M059J (cell line): ENCODE results near the gene SLX9. TPM values are rescaled to one million over a fixed set of nuclear protein-coding genes. Genes with fewer than 3 reads are reported as not detected.
A peak's percentile ranks its signal among the peaks of the same experiment; 100 is the strongest.
"Not testable (repeated sequence)": the region's sequence is repeated elsewhere in the genome, so short reads cannot be mapped to it uniquely, and the experiment has no call there.

Experiments
- DNase-seq: peaks from one replicate; pipeline ENCODE4 v3.0.0-alpha.2; 2012; ENCODE audit warnings: low read depth
- total RNA-seq: library from RNA; depleted of rRNA; stranded (reverse); fragments of >200 nt; shearing (Covaris generic); gene quantifications from 2 replicates; pipeline ENCODE4 v1.2.3, GENCODE V29; 2014

The SLX9 gene
- total RNA-seq, 1 experiment from 2014 or later, result 23.4 TPM

DNA sequence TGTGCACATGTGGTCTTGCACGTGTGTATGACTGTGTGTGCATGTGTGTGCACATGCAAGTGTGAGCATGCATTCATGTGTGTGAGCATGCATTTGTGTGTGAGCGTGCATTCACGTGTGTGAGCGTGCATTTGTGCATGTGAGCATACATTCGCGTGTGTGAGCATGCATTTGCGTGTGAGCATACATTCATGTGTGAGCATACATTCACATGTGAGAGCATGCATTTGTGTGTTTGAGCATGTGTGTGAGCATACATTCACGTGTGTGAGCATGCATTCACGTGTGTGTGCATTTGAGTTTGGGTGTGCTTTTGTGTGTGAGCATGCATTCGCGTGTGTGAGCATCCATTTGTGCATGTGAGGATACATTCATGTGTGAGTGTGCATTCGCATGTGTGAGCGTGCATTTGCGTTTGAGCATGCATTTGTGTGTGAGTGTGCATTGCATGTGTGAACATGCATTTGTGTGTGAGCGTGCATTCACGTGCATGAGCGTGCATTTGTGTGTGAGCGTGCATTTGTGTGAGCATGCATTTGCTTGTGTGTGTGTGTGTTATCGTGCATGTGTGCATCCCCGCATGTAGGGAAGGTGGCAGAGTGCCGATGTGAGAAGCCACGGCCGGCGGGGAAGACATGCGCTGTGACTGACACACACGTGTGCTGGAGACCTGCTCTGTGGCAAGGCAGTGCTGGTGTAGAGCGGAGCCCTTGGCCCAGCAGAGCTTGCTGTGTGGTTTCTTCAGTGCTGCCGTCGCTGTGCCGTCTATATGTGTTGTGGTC is 37.4 kb upstream of the SLX9 start:
- DNase-seq, result no peak

DNA sequence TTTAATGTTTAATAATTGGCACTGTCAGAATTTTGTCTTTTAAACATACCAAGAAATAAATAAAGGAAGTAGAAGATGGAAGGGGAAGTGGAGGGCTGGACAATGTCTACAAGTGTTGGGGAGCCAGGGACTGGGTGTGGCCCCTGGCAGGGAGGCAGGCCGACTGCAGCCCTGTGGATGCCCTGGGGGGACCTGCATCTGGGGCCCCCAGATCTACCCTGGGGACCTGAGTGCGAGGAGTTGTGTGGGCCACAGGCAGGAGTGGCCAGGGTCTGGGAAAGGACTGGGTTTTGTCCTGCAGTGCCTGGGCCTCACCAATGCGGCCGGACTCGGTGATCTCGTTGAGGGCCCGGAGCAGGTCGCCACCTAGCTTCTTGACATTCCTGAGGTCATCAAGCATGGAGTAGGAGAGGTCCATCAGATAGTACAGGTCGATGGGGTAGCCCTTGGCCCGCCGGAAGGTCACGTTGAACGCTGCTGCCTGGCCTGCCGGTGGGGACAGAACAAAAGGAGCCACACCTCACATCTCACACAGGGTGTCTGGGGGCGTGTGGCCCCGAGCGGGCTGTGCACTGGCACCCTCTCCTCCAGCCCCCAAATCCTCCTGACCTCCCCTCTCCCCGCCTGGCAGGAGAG is 36.7 kb upstream of the SLX9 start:
- DNase-seq, result no peak

DNA sequence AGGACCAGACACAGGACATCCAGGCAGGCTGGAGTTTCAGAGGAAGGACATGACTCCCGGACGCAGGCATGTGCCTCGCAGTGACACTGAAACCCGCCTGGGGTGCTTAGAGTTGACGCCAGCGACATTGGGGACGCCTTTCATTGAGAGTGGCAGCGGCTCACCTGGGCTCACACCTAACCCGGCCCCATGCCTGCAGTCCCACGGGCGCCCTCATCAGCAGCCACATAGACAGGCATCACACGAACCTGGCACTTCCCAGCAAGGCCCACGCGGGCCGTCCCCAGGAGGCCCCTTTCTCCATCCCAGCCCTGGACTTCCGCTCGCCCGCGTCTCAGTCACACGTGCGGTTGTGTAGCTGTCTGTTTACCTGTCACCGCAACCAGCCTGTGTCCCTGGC is 36.1 kb upstream of the SLX9 start:
- no peak for DNase-seq

DNA sequence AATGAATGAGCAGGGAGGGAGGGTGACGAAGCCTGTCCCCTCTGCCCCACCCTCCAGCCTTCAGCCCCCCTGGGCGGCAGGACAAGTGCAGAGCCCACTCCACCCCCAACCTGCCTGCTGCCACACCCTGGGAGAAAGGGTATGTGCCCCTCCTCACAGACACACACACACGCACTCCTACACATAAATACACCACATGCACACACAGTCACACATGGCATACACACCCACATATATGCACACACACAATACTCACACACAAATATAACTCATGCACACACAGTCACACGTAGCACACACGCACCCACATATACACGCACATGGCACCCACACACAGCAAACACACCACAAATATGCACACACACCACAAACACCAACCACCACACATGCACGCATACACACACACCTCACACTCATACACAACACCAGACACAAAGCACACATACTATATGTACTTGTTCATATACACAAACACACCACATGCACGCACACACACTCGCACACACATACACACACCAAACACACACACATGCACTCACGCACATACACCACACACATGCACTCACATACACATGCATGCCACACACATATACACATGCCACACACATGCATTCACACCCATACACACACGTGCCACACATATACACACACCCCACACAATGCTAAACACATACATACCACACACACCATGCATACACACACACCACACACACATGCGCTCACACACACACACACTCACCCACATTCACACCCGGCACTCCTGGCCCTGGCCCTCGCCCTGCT is 35.5 kb upstream of the SLX9 start:
- no peak for DNase-seq

DNA sequence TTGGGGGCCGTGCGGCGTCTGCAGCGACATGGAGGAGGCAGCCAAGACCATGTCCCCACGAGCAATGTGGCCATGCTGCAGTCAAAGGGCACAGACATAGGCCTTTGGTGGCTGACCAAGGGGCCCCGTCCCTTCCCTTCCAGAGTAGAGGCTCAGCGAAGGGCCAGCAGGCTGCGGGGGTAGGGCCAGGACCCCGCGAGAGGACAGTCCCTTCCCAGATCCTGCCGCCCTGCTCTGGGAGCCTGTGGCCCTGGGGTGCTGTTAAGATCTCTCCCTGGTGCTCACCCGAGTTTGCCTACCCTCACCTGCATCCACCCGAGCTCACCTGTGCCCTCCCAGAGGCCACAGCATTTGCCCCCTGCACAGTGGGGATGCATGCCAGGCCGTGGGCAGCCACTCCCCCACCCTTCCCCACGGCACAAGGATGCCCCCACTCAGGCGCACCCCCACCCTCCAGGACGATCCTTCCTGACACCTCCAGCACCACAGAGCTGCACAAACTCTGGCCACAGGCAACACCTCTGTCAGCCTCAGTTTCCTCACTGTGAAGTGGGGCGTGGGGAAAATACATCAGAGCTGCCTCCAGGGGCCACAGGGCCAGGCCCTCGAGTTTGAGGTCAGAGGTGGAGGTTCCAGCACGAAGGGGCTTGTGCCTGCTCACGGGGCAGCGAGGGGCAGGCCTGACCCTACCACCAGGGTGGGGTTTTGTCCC is 34.7 kb upstream of the SLX9 start:
- DNase-seq, result no peak

DNA sequence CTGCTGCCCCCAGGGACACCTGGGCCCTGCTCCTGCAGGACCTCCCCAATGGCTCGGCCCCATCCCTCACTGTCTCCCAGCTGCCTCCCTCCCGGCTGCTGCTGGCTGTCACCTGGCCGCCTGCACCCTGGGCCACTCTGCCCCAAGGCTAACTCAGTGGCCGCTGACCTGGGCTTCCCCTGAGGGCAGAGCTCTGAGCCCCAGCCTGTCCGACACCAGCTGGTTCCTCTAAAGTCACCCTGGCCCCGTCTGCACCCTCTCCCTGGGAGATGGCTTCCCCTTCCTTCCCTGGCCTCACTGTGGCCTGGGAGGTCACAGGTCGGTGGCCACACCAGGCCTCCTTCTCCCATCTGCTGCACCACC is 34.1 kb upstream of the SLX9 start:
- no peak for DNase-seq

DNA sequence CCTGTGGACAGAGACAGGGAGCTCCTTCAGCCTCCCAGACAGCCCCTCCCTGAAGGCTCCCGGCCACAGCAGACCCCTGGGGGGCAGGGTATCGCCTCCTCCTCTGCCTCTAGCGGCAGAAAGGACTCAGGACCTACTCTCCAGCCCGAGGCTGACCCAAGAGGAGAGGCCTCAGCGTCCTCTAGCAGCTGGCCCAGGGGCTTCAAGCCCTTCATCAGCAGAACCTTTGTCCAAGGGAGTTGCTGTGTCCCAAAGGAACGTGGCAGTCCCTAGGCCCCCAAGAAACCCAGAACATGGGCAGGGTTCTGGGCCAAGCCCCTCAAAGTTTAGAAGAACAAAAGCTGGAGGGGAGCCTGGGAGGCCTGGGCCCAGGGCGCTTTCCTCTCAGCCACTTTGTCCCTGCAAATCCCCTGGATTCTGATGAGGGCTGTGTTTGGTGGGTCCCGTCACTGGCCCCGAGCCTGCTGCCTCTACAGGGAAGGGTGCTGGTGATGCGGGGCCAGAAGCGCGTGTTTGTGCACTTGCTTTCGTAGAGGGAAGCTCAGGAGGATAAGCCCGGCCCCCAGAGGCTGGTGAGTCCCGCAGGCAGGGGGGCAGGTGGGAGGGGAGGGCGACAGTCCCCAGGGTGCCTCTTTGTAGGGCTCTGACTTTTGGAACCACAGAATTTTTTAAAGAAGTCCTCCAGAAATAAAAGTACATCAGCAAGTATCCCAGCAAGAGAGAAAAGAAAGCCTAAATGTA is 32.4 kb upstream of the SLX9 start:
- DNase-seq, result no peak

DNA sequence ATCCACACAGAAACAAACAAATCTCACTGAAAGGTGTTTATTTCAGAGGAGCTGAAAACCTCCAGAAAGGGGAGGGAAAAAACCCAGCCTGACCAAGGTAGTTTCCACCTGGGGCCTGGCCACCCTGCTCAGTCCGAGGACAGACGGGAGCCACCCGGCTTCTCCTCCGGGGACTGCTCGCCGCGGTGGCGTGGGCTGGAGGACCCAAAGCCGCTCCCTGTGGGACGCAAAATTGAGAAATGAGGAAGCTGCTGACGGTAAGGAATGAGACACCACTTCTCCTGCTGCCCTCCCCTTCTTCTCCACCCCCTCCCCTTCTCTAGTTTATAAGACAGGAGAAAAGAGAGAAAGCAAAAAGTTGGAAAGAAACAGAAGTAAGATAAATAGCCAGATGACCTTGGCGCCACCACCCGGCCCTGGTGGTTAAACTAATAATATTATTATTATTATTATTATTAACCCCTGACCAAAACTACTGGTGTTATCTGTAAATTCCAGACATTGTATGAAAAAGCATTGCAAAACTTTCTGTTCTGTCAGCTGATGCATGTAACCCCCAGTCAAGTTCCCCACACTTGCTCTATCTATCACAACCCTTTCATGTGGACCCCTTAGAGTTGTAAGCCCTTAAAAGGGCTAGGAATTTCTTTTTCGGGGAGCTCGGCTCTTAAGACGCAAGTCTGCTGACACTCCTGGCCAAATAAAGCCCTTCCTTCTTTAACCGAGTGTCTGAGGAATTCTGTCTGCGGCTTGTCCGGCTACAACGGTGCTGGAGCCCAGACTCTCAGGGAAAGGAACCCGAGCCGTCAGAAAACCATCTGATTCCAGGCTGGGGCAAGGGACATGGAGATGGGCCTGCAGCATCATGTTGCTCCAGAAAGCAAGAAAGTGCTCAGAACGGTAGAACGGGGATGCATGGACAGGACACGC is 31.6 kb upstream of the SLX9 start:
- no peak for DNase-seq

DNA sequence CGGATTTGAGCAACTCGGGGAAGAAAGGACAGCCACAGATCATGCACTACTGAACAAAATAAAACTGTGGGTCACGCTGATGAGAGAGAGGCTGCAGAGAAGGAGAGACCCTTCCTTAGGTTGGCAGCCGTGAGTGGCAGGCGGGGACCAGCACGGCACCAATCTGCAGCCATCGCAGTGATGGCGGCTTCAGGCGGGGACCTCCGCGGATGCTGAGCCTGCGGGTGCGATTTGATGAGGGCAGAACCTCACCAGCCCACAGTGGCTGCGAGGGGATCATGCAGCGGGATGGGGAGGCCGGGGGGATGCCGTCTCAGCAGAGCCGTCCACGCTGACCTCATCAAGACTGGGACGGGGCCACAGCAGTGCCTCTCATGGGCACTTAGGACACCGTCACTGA is 30.9 kb upstream of the SLX9 start:
- DNase-seq, result no peak

DNA sequence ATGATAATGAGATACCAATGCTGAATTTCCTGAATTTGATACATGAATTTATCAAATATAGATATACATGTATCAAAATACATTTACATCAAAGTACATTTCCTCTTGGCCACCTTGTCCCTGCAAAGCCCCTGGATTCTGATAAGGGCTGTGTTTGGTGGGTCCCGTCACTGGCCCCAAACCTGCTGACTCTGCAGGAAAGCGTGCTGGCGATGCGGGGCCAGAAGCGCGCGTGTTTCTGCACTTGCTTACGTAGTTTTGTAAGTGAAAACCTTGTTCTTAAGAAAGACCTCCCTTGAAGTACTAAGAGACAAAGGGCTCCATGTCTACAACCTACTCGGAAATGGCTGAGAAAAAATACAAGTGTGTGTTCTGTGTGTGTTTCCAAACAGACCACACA is 30.1 kb upstream of the SLX9 start:
- no peak for DNase-seq

DNA sequence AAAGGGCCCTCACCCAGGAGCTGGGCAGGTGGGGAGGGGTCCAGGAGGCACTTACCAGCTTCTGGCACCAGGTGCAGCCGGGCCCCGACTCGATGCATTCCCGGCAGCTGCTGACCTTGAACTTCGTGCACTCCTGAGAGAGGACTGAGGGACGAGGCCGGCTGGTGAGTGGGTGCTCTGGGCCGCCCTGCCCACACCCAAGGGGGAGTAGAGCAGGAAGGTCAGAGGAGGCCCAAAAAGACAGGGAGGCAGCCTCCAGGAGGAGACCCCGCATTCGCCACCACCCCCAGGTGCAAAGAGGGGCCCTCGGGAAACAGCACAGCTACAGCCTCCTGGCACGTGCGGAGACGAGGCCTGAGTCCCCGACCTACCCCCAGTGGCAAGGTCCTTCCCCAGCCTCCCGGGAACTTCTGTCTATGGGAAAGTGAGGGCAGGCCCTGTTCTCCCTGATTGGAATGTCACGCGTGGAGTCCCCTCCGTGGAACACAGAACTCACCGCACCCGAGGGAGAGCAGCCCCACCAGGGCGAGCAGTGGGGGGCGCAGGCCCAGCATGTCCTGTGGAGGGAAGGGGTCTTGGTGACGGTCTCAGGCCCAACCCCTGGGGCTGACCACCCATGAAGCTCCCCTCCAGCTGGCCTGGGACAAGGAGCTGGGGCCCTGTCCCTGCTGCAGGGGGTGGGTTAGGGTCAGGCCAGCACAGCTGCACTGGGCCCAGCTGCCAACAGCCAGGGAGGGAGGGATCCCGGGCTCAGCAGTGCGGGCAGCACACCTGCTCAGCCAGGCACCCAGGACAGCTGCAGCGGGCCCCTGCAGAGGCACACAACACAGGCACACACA is 29.4 kb upstream of the SLX9 start:
- DNase-seq, result no peak

DNA sequence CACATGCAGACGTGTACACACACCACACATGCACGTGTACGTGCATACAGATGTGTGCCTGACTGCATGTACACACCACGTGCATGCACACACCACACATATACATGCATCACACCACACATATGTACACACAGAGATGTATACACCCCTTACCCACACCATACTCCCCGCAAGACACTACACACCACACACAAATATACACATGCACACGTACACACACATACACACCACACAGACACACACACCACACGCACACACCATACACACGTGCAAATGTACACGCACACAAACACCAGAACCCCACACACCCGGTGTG is 28.8 kb upstream of the SLX9 start:
- DNase-seq, result no peak

DNA sequence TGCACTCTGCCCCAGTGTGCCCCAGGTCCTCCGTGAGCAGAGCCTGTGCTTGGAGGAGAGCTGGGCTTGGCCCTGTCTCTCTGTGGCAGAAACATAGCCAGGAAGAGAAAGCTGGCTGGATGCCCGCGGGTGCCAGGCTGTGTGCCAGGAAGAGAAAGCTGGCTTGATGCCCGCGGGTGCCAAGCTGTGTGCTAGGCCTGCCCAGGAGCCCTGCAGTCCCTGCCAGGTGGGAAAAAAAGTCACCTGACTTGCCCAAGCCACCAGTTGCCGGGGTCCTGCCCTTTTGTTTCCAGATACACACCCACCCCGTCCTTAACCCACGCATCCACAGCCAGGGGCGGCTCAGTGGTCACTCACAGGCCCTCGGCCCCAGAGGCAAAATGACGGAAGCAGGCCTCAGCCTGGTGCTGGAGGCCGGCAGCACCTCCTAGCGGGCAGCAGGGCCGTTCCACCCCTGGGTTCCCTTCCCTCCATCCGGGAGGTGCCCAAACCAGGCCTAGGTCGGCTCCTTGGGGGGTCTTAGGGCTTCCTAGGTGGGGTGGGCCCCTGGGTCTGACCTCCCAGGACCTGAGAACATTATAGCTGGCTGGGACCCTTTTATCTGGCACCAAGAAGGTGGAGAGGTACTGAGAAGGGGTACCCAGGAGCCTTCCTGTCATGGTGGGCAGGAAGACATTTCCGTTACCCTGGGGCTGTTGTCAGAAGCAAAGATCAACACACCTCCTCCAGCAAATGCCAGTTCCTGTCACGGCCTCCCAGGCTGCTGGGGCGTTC is 28.3 kb upstream of the SLX9 start:
- DNase-seq, result peak; percentile 68

DNA sequence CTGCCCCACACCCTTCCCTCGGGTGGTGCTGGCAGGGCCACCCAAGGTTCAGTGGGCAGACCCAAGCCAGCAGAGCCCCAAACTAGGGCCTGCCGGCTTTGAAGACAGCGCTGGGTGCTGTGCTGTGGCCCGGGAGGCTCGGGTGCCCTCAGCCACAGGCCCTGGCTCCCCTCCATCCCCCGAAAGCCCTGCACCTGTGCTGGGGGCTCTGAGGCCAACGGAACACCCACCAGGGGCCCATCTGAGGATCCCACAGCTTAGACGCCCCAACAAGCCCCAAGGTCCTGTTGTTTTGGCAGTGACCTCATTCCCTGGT is 27.7 kb upstream of the SLX9 start:
- DNase-seq, result no peak

DNA sequence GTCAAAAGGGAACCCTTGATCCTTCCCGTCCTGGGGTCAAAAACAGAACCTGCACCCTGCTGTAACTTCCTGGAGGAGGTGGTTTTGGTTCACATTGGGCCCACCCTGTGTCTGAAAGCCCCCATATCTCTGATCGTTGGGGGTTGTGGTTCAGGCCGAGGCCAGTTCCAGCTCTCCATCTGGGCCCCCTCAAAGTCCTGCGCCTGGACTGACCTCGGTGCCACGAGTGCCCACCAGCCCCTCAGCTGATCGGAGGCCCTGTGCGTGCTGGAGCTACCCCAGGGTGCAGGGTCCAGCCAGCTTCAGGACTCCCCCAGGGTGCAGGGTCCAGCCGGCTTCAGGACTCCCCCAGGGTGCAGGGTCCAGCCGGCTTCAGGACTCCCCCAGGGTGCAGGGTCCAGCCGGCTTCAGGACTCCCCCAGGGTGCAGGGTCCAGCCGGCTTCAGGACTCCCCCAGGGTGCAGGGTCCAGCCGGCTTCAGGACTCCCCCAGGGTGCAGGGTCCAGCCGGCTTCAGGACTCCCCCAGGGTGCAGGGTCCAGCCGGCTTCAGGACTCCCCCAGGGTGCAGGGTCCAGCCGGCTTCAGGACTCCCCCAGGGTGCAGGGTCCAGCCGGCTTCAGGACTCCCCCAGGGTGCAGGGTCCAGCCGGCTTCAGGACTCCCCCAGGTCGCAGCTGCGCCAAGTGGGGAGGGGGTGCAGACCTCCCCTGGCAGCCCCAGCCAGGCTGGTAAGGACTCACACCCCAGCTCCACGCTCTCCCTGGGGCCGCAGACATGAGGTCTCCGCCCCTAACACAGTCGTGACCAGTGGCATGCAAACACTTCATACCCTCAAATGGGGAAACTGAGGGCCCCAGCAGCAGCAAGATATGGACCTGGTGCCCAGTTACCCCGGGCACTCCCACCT is 27.1 kb upstream of the SLX9 start:
- not testable (repeated sequence) for DNase-seq

DNA sequence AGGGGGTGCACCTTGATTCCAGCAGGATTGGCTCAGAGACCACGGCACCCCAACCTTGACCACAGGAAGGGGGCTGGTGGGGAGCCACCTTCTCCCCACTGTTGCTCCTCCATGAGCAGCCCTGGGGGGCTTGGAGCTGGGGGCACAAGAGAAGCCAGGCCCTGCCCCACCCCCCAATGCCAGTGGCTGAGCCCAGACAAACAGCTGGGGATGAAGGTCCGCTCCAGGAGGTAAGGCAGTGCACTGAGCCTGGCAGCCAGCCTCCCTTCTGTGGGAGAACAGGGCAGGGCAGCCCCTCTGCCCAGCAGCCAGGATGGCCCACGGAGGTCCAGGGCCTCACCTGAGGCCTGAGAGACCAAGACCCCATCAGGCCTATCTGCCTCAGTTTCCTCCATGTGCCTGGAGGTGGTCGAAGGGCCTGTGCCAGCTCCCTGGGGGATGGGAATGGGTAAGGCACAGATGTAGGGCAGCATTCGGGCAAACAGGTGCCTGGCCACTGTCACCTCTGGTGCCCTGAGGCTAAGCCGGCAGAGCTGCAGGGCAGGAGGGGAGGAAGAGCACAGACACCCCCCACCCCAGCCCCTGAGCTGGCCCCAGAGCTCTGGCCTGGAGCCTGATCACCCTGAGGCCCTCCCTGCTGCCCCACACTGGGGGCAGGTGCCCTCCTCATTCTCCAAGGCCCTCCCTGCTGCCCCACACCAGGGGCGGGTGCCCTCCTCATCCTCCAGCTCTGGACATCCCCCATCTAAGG is 26.2 kb upstream of the SLX9 start:
- no peak for DNase-seq

DNA sequence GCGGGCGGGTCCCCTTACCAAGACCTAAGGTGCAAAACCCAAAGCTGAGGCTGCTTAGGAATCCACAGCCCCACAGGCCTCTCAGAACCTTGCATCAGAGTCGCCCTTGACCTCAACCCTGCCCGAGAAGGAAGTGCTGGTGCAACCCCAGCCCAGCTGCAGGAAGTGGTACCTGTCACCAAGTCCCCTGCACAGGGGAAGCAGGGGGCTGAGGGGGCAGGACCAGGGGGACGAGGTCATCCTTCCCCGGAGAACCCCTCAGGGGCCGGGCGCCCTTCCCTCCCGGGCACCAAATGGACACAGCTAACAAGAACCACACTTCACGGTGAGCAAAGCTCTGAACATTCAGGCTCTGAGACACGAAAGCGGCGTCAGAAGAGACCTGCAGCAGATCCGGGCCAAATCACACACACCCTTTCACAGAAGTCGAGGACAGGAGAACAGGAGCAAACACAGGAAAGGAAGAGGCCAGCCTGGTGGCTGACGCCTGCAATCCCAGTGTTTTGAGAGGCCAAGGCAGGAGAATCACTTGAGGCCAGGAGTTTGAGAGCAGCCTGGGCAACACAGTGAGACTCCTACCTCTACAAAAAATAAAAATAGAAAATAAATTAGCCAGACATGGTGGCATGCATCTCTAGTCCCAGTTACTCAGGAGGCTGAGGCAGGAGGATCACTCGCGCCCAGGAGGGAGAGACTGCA is 25.5 kb upstream of the SLX9 start:
- DNase-seq, result no peak
